ENCODE data around the gene ARID1B. TPM values are rescaled to one million over a fixed set of nuclear protein-coding genes. Genes with fewer than 3 reads are reported as not detected.

ARID1B gene
- total and polyA plus RNA-seq, 2 of the 4 experiments (the other 2 are of a cell fraction): 14.5 to 20.1 TPM

DNA sequence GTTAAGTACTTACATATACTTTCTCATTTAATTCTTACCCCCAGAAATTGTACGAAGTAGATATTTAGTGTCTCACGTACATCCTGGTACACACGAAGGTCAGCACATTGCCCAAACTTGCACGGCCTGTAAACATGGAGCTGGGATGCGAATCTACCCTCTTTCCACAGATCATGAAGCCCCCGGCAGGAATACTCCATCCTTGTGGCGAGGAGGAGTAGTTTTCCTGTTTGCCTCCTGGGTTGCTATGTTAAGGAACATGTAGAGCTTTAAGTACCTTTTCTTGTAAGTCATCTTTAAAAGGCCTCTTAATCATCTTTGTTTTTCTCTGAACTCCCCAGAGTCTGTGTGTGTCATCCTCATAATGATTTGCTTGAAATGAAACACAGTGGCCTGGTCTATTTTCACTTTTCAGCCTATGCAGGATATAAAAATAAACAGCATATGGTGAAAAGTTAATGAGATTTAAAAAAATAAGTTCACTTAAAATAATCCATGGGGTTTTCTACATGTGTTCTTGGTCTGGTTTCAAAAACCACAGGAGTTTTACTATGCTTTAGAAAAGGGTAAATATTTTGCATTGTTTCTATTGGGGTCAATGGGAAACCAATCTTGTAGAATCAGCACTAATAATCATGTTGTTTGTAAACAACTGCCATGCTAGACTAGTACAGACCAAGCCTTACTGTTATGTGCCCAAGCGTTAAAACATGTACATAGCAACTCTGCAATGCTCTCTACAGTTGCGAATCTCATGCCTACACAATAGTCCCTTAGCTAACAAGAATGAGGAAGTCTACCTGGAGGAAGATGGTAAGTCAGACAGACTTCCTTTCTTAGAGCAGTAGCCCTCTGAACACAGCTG lies 9.3 kb upstream of the ARID1B start:
- POLR2A ChIA-PET (ENCODE audit: unreplicated experiment): interaction anchor here (0.7 kb wide), 1 partner anchor 22 kb away, joined by 15 read pairs; no protein-coding TSS in a partner anchor
- Histone ChIP-seq H4K8ac (ENCODE audit: low read depth in 2 of 2, low read length in 2 of 2) (no peak overlapping the region), H3K56ac (ENCODE audit: extremely low read depth, insufficient read depth, low read length) (no peak overlapping the region), H3K23ac (ENCODE audit: low read depth, low read length) (0 out of 2 replicates have a peak overlapping the region, but pooled peaks have one; percentile 2), H4K91ac (ENCODE audit: insufficient read depth, low read depth, low read length) (no peak overlapping the region), H3K79me1 (ENCODE audit: low read depth in 1 of 2, low read length in 2 of 2) (no peaks in the 10 kb centered on the region), H3K36me3 (ENCODE audit: control insufficient read depth, insufficient read depth, low read length) (no peaks in the 10 kb centered on the region), H3K4me1 (ENCODE audit: control insufficient read depth, insufficient read depth, low read length) (peaks cover 7% of the 10 kb centered on the region; the same call in 1 of the 2 replicates), H2AK5ac (ENCODE audit: low read depth, low read length) (no peak overlapping the region), H2BK15ac (ENCODE audit: low read depth, low read length) (no peak overlapping the region; the same call in 2 of the 3 replicates), H3K9me1 (ENCODE audit: insufficient read depth, low read length) (no peaks in the 10 kb centered on the region), H3K4me2 (ENCODE audit: low read depth, low read length) (no peak overlapping the region; the same call in 1 of the 2 replicates), H2AFZ (replicated peaks; ENCODE audit: low read length, poor library complexity) (no peak overlapping the region), H2AK9ac (replicated peaks; ENCODE audit: low read depth, low read length, poor library complexity) (no peak overlapping the region), H3K27me3 (ENCODE audit: control insufficient read depth, insufficient read depth, low read length) (no peaks in the 10 kb centered on the region; the same call in 1 of the 2 replicates), H2BK120ac (ENCODE audit: low read depth, low read length) (no peak overlapping the region), H3K4me3 (ENCODE audit: insufficient read depth, low read depth, low read length) (no peak overlapping the region), H3K18ac (ENCODE audit: low read depth, low read length) (no peak overlapping the region), H3K9me3 (ENCODE audit: control insufficient read depth, insufficient read depth, low read length) (no peaks in the 10 kb centered on the region), H4K20me1 (ENCODE audit: insufficient read depth, low read length) (no peaks in the 10 kb centered on the region), H3K9ac (ENCODE audit: low read depth, low read length) (no peak overlapping the region), H2BK5ac (ENCODE audit: low read depth, low read length, poor library complexity, severe bottlenecking) (no peak overlapping the region), H3K4ac (ENCODE audit: low read depth, low read length) (no peak overlapping the region), H2BK20ac (ENCODE audit: low read depth, low read length) (no peak overlapping the region), H3K27ac (ENCODE audit: insufficient read depth, low read length) (no peak overlapping the region), H3K14ac (replicated peaks; ENCODE audit: low read depth, low read length) (no peak overlapping the region), H4K5ac (ENCODE audit: low read depth, low read length) (no peak overlapping the region)
- in situ Hi-C loops (cut with MboI; ENCODE audit: low sequenced_read_pairs): loop anchor here (25.0 kb wide), 1 partner anchor 206 kb away; no protein-coding TSS in a partner anchor
- dilution Hi-C loops (cut with HindIII; ENCODE audit: low sequenced_read_pairs, unreplicated experiment): no loop called here
- intact Hi-C loops (cut with micrococcal nuclease): no loop called here
- CTCF ChIA-PET: no interaction called here
- DNase-seq (peak; percentile 68), ATAC-seq (ENCODE audit: low read depth) (peak; percentile 72)
- no TSS peak for BruUV-seq (replicated peaks)
- TF ChIP-seq, protein P1, sequence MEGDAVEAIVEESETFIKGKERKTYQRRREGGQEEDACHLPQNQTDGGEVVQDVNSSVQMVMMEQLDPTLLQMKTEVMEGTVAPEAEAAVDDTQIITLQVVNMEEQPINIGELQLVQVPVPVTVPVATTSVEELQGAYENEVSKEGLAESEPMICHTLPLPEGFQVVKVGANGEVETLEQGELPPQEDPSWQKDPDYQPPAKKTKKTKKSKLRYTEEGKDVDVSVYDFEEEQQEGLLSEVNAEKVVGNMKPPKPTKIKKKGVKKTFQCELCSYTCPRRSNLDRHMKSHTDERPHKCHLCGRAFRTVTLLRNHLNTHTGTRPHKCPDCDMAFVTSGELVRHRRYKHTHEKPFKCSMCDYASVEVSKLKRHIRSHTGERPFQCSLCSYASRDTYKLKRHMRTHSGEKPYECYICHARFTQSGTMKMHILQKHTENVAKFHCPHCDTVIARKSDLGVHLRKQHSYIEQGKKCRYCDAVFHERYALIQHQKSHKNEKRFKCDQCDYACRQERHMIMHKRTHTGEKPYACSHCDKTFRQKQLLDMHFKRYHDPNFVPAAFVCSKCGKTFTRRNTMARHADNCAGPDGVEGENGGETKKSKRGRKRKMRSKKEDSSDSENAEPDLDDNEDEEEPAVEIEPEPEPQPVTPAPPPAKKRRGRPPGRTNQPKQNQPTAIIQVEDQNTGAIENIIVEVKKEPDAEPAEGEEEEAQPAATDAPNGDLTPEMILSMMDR (conservative IDR thresholded peaks at IDR 0.05; ENCODE audit: low read depth, low read length): no peak
- WGBS, 2 experiments (ENCODE audit: extremely low coverage in 2 of 2, insufficient read length in 1 of 2): no CpG with 5 or more reads among the region's 9 CpGs

Data from IMR-90 (cell line).